GM19468 (cell line): ENCODE data around the gene ELF2.
"Not testable (repeated sequence)": the region's sequence is repeated elsewhere in the genome, so short reads cannot be mapped to it uniquely, and the experiment has no call there.

Experiments
- ATAC-seq: cut with Tn5 transposase; IDR thresholded peaks from one replicate; pipeline ENCODE4 v1.9.1; 2021; ENCODE audit warnings: mild to moderate bottlenecking, moderate library complexity, moderate number of reproducible peaks; ENCODE audit not compliant: unreplicated experiment; ENCODE audit errors: extremely low read depth

Gene ELF2

DNA sequence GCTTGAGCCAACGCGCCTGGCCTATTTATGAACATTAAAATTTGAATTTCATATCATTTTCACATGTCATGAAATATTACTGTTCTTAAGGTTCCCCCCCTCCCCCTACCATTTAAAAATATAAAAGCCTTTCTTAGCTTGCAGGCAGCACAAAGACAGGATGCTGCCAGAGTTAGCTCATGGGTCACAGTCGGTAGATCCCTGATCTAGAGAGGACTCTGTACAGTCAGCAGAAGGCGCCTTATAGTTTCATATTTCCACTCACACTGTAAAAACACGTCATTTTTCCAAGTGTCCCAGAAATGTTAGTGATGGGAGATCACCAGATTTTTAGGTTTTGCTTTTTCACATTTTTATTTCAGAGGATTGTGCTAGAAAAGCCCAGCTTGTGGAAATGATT lies 149.2 kb downstream of the ELF2 start:
- no peak for ATAC-seq

DNA sequence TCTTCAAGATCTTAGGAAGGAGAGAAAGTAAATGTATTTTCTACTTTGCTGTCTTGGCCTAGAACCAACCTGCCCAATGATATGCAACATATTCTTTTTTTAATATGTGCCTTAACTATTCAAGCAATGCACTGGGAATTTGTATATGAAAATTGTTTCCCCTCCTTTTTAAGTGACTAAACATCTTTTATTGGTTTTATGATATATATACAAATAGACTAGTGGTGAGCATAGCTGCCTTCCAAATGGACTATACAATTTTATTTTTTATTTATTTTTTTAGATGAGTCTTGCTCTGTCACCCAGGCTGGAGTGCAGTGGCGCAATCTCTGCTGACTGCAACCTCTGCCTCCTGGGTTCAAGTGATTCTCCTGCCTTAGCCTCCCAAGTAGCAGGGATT lies 151.2 kb downstream of the ELF2 start:
- ATAC-seq, result no peak

DNA sequence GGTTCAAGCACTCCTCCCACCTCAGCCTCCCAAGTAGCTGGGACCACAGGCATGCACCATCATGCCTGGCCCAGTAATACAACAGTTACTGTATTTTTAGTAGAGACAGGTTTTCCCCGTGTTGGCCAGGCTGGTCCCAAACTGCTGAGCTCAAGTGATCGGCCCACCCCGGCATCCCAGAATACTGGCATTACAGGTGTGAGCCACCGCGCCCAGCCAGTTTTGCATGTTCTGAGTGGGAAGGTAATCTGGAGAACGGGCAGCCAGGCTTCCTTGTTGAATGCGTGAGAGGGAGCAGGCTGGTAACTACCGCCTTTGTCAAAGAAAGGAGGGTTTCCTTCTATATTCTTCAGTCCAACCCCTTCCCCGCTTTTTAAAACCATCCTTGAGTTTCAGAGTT lies 152.3 kb downstream of the ELF2 start:
- no peak for ATAC-seq

DNA sequence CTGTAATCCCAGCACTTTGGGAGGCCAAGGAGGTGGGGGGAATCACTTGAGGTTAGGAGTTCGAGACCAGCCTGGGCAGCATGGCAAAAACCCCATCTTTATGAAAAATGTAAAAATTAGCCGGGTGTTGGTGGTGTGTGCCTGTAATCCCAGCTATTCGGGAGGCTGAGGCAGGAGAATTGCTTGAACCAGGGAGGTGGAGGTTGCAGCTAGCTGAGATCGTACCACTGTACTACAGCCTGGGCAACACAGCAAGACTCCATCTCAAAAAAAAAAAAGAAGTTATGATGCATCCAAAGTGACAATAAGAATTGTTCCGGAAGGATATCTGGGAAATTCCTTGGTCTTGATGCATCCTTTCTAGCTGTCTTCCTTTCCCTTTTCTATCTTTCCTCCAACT lies 154.2 kb downstream of the ELF2 start:
- no peak for ATAC-seq

DNA sequence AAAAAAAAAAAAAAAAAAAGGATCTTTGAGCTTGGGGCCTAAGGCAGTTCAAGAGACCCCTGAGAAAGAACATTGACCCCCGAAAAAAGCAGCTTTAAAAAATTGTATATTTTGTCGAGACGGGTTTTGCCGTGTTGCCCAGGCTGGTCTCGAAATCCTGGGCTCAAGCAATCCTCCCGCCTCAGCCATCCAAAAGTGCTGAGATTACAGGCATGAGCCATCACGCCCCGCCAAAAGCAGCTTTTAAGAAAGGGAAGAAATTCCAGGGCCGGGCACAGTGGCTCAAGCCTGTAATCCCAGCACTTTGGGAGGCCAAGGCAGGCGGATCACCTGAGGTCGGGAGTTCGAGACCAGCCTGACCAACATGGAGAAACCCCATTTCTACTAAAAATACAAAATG lies 155.9 kb downstream of the ELF2 start:
- ATAC-seq, result not testable (repeated sequence)

DNA sequence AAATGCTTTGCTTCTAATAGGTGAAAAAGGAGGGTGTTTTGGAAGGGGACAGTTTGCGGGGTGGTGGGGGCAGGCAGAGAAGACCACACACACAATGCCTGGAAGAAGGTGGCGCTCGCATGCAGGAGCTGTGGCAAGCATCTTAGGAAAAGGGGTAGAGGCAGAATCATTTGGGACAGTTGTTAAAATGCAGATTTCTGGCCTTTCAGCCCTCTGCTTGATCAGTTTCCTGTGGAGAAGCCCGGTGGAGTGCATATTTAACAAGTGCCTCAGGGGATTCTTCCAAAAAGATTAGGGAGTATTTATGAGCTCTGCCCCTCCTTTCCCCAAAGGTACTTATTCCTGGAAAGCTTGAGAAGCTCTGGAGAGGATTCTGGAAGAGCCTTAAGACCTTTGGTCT lies 156.6 kb downstream of the ELF2 start:
- ATAC-seq, result no peak

DNA sequence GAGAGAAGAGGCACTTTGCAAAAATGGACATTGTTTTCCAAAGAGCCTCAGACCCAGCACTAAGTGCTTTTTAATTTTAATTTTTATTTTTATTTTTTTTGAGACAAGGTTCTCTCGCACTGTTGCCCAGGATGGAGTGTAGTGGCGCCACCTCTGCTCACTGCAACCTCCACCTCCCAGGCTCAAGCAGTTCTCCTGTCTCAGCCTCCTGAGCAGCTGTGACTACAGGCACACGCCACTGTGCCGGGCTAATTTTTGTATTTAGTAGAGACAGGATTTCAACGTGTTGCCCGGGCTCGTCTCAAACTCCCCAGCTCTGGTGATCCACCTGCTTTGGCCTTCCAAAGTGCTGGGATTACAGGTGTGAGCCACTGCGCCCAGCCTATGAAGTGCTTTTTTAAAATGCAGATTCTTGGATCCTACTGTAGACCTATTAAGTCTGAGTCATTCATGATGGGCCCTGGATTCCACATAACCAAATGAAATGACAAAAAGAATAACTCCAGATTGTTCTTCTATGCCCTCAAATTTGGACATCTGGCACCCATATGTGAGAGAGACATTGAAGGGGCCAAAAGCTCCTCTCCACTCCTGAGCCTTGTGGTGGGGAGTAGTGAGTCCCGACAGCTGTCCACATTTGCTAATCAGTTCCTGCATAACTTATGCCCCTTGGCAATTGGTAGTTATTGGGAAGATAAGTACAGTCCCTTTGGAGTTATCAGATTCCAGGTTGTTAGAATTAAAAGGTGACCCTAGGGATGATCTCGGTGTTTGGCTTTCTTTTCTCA lies 157.9 kb downstream of the ELF2 start:
- ATAC-seq, result no peak

DNA sequence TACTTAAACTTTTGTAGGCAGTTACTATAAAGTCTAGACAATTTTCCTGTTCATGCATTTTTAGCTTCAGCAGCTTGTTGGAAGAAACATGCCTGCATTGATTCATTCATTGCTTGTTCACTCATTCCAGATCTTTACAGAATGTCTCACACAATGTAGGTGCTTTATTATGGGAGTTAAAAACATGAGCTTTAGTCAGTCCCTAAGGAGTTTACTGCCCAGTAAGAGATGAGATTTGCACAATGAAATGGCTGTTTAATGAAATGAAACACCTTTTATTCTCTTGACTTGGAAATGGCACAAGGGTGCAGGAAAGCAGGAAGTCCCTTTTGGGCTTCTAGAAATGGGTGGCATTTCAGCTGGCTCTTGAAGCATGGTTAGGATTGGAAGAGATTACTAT lies 158.5 kb downstream of the ELF2 start:
- no peak for ATAC-seq

DNA sequence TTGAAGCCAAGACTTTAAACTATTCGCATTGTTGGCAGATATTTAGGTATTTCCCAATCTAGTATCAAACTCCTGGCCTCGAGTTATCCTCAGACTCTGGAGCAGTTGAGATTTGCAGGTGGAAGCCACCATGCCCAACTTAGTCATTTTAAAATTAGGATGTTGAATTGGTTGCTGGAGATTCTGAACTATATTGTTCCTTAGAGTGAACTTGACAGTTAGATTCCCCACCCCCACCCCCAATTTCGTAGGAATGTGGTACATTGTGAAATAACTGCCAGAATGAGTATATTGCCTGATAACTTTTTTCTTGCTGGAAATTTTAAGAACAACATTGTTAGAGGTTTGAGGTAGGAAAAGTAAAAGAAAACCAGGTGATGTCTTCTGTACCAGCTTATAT lies 159.2 kb downstream of the ELF2 start:
- no peak for ATAC-seq

DNA sequence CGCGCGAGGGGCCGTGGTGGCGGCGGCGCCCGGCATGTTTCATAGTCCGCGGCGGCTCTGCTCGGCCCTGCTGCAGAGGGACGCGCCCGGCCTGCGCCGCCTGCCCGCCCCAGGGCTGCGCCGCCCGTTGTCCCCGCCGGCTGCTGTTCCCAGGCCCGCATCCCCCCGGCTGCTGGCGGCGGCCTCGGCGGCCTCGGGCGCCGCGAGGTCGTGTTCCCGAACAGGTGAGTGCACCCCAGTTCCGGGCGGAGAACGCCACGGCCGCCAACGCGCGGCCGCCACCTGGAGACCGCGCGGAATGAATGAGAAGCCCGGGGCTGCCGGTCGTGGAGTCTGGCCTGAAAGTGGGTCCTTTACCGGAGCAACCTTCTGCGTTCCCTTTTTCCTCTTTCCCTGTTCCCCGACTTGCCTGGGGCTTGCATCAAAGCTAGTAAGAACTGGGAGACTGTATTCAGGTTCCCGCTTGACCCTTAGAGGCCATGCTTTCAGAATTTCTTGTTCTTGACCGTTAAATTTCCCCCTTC lies 161.0 kb downstream of the ELF2 start:
- ATAC-seq, result peak; percentile 1

DNA sequence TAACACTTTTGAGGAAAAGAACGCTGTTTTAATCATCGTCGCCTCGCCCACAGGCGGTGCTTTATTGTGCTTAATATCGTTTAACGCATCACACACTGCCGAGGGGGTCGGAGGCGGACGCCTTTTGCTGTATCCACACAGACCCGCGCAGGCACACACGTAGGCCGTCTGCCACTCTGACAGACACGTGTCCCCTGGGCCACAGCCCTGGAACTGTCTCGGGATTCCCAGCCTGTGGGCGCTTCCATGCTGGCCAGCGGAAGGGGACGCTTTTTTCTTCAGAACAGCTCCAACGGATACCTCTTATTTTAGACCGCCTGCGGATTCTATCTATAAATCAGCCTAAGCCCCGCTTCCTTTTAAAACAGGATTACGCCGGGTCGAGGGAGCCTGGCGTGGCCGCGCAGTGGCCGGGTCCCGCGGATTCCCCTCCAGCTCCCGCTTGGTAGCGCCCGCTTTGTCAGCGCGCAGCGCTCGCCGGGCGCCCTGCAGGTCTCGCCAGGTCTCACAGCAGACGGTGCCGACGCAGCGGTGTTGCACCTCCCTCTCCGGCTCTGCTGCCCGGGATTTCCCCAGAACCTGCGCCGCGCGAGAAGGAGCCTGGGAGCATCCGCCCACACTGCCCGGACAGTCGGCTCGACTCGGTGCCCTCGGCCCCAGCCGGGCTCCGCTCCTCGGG lies 161.6 kb downstream of the ELF2 start, which contains the start of gene NOCT:
TSS of gene NOCT (plus strand) at position 513 of the 679 bp plus-strand sequence. CDS start 201 bp downstream, outside the sequence.
- ATAC-seq, result peak; percentile 93

DNA sequence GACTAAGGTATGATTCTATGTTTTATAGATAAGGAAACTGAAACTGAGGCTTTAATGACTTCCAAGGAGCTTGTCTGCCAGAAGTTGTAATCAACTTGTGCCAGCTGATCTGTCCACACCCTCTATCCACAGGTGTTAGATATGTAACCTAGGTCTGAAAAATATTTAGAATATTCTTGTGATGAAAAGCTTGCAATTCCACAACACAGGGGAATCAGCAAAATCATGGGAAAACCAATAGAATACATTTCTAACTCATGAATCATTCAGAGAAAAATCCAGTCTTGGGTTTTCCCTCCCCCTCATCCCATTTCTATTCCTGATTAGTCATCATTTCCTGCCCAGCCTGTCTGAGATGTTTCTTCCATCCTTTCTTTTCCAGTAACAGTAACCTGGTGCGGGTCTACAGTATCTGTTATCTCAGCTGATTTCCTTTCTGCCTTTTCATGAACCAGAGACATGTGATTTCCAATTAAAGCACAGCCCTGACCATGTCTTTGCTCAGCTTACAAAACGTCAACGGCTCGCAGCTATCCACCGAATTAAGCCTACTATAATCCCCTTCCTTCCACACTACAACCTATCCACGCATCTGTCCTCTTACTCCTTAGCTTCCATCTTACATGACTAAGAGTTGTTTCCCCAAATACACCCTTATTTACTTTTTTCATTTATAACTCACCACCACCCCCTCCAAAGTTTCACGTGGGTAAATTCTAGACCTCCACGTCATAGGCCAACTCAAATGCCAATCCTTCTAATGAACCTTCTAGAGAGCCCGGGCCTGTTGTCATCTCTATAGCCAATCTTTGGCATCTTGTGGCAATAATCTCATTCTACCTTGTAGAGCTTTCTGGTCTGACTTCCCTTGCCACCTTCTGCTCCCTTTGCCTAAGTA lies 162.4 kb downstream of the ELF2 start:
- no peak for ATAC-seq

DNA sequence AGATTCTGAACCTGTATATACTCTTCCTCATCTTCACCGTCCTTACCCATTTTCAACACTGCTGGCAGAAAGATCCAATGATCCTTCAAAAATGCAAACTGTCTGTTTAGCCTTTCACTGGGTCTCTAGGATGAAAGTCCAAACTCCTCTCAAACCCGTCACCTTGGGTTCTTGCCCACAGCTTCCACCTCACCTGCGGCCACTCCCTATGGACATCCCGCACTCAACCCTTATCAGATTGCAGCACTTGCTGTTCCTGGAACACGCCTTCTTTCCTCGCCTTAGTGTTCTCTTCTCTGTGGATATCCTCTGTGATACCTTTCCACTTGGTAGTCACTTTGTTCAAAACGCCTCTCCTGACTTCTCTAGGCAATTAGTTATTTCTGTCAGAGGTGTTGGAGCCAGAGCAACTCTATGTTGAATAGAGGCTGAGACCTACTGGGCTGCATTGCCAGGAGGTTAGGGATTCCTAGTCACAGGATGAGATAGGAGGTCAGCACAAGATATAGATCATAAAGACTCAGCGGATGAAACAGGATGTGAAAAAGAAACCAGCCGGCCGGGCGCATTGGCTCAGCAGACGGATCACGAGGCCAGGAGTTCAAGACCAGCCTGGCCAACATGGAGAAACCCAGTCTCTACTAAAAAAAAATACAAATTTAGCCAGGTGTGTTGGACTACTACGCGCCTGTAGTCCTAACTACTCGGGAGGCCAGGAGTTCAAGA lies 165.6 kb downstream of the ELF2 start:
- no peak for ATAC-seq

DNA sequence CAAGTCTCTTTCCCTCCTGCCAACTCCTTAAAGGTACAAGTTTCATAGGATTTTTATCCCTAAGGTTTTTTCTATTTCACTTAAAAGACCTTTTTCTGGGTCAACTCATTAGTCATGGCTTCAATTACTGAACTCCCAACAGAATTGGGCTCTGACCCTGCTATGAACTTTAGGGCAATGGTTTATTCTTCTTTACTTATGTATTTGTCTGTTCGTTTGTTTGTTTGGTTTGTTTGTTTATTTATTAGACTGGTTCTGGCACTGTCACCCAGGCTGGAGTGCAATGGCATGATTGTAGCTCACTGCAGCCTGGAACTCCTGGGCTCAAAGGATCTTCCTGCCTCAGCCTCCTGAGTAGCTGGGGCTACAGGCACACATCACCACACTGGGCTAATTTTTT lies 167.3 kb downstream of the ELF2 start:
- ATAC-seq, result no peak

DNA sequence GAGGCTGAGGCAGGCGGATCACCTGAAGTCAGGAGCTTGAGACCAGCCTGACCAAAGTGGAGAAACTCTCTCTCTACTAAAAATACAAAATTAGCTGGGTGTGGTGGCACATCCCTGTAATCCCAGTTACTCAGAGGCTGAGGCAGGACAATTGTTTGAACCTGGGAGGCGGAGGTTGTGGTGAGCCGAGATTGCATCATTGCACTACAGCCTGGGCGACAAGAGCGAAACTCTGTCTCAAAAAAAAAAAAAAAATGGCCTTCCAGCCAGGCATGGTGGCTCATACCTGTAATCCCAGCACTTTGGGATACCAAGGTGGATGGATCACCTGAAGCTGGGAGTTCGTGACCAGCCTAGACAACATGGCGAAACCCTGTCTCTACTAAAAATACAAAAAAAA lies 168.7 kb downstream of the ELF2 start:
- ATAC-seq, result not testable (repeated sequence)

DNA sequence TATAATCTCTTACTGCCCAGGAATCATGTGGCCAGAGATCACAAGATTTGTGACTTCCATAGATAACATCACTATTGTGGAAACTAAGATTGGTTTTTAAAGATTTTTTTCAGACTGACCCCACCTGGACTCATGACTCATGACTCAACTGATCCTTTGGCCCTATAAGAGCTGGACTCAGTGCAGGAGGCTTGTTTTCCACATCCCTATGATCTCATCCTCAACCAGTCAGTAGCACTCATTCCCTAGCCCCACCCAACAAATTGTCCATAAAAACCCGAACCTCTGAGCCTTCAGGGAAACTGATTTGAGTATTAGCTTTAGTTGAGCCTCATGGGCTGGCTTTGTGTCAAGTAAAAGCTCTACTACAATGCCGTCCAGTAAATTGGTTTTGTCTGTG lies 169.4 kb downstream of the ELF2 start:
- no peak for ATAC-seq
